WTC11 (cell line): ENCODE results near the gene SHANK1. TPM values are rescaled to one million over a fixed set of nuclear protein-coding genes. Genes with fewer than 3 reads are reported as not detected.

ENCODE experiments used
- ATAC-seq: fragments of 200-7000 bp; cut with Tn5 transposase; 2 replicates; pipeline ENCODE4 v1.10.0; 2021; ENCODE audit warnings: mild to moderate bottlenecking, moderate library complexity
- CTCF ChIA-PET: fragments of 300-600 bp; sonication (Branson Sonifier 250); formaldehyde crosslinking; loops from one replicate; lab custom pipeline; 2021; ENCODE audit warnings: antibody characterized with exemption; lab: Charles Lee
- POLR2A ChIA-PET: fragments of 350-600 bp; sonication (Branson Sonifier 250); formaldehyde crosslinking; loops from one replicate; lab custom pipeline; 2021; ENCODE audit warnings: antibody characterized with exemption; lab: Charles Lee
- DNase-seq: peaks from one replicate; pipeline ENCODE4 v3.0.0; 2021; ENCODE audit warnings: low spot score
- H3K27ac Mint-ChIP-seq: 2 replicates; pipeline ENCODE4 v1.8.0; 2021; ENCODE audit warnings: mixed read lengths
- H3K27me3 Mint-ChIP-seq: 2 replicates; pipeline ENCODE4 v1.8.0; 2021; ENCODE audit warnings: low read depth, mild to moderate bottlenecking, moderate library complexity, mixed read lengths
- H3K36me3 Mint-ChIP-seq: 2 replicates; pipeline ENCODE4 v1.8.0; 2021; ENCODE audit warnings: mixed read lengths
- H3K4me1 Mint-ChIP-seq: 2 replicates; pipeline ENCODE4 v1.8.0; 2022; ENCODE audit warnings: mixed read lengths
- H3K4me3 Mint-ChIP-seq: 2 replicates; pipeline ENCODE4 v1.8.0; 2021; ENCODE audit warnings: mild to moderate bottlenecking, moderate library complexity, mixed read lengths
- H3K9me3 Mint-ChIP-seq: 2 replicates; pipeline ENCODE4 v1.8.0; 2021; ENCODE audit warnings: mixed read lengths
- ARID4B ChIP-seq: sonication (generic); formaldehyde crosslinking; IDR thresholded peaks from 2 replicates; pipeline ENCODE4 v1.8.0; 2023; ENCODE audit warnings: missing genetic modification reagents, mild to moderate bottlenecking, borderline replicate concordance
- CREM ChIP-seq: sonication (generic); formaldehyde crosslinking; IDR thresholded peaks from 2 replicates; pipeline ENCODE4 v1.8.1; 2022; ENCODE audit warnings: mild to moderate bottlenecking, missing genetic modification reagents, moderate library complexity
- ELF4 ChIP-seq: sonication (generic); formaldehyde crosslinking; IDR thresholded peaks from 2 replicates; pipeline ENCODE4 v1.8.1; 2022; ENCODE audit warnings: low read depth, mild to moderate bottlenecking, moderate library complexity, missing genetic modification reagents
- EMX1 ChIP-seq: fragments of 250-450 bp; sonication (Bioruptor Pico); IDR thresholded peaks from 2 replicates; pipeline ENCODE4 v1.8.0; 2021; ENCODE audit warnings: mild to moderate bottlenecking
- FOXK1 ChIP-seq: sonication (generic); formaldehyde crosslinking; IDR thresholded peaks from 2 replicates; pipeline ENCODE4 v1.8.0; 2022; ENCODE audit warnings: mild to moderate bottlenecking, moderate library complexity, missing genetic modification reagents
- IRF2 ChIP-seq: sonication (generic); formaldehyde crosslinking; IDR thresholded peaks from 2 replicates; pipeline ENCODE4 v1.8.0; 2022; ENCODE audit warnings: low read depth, missing genetic modification reagents, borderline replicate concordance
- KAT7 ChIP-seq: sonication (generic); formaldehyde crosslinking; IDR thresholded peaks from 2 replicates; pipeline ENCODE4 v1.8.1; 2023; ENCODE audit warnings: missing genetic modification reagents, mild to moderate bottlenecking, borderline replicate concordance
- MAX ChIP-seq: sonication (generic); formaldehyde crosslinking; IDR thresholded peaks from 2 replicates; pipeline ENCODE4 v1.8.0; 2022; ENCODE audit warnings: mild to moderate bottlenecking, missing genetic modification reagents
- SMAD4 ChIP-seq: sonication (generic); formaldehyde crosslinking; IDR thresholded peaks from 2 replicates; pipeline ENCODE4 v1.8.0; 2022; ENCODE audit warnings: mild to moderate bottlenecking, missing genetic modification reagents
- SOX15 ChIP-seq: fragments of 250-450 bp; sonication (Bioruptor Pico); IDR thresholded peaks from 2 replicates; pipeline ENCODE4 v1.9.0; 2021; ENCODE audit warnings: mild to moderate bottlenecking
- TEAD1 ChIP-seq: sonication (generic); formaldehyde crosslinking; IDR thresholded peaks from 2 replicates; pipeline ENCODE4 v1.8.0; 2022; ENCODE audit warnings: mild to moderate bottlenecking, missing genetic modification reagents
- TP53 ChIP-seq: sonication (generic); formaldehyde crosslinking; IDR thresholded peaks from 2 replicates; pipeline ENCODE4 v1.8.1; 2023; ENCODE audit warnings: mild to moderate bottlenecking, missing genetic modification reagents
- USF2 ChIP-seq: sonication (generic); formaldehyde crosslinking; IDR thresholded peaks from 2 replicates; pipeline ENCODE4 v1.8.1; 2023; ENCODE audit warnings: mild to moderate bottlenecking, missing genetic modification reagents, moderate library complexity
- ZBTB21 ChIP-seq: sonication (generic); formaldehyde crosslinking; IDR thresholded peaks from 2 replicates; pipeline ENCODE4 v1.8.1; 2023; ENCODE audit warnings: mild to moderate bottlenecking, missing genetic modification reagents, borderline replicate concordance
- ZNF232 ChIP-seq: sonication (generic); formaldehyde crosslinking; IDR thresholded peaks from 2 replicates; pipeline ENCODE4 v1.8.0; 2022; ENCODE audit warnings: mild to moderate bottlenecking, missing genetic modification reagents
- ZNF671 ChIP-seq: fragments of 250-450 bp; sonication (Bioruptor Pico); IDR thresholded peaks from 2 replicates; pipeline ENCODE4 v1.8.0; 2021; ENCODE audit warnings: mild to moderate bottlenecking
- total RNA-seq: library from RNA; stranded (reverse); gene quantifications from 3 replicates; pipeline ENCODE4 v1.2.3, GENCODE V29; 2021
- TF ChIP-seq, protein P1 (sequence below): sonication (generic); formaldehyde crosslinking; IDR thresholded peaks from 2 replicates; pipeline ENCODE4 v1.8.1; 2022; ENCODE audit warnings: missing genetic modification reagents, borderline replicate concordance
- TF ChIP-seq, protein P2 (sequence below): sonication (generic); formaldehyde crosslinking; IDR thresholded peaks from 2 replicates; pipeline ENCODE4 v1.8.1; 2022; ENCODE audit warnings: mild to moderate bottlenecking, missing genetic modification reagents, moderate library complexity, borderline replicate concordance
- TF ChIP-seq, protein P3 (sequence below): sonication (generic); formaldehyde crosslinking; IDR thresholded peaks from 2 replicates; pipeline ENCODE4 v1.8.1; 2023; ENCODE audit warnings: mild to moderate bottlenecking, missing genetic modification reagents, borderline replicate concordance

Gene SHANK1
- total RNA-seq, 1 experiment from 2014 or later, result 8.7 TPM

GRCh38 chr19:50702871-50703829 is 16.5 kb downstream of the SHANK1 start (continued):
- TF ChIP-seq, protein P1, sequence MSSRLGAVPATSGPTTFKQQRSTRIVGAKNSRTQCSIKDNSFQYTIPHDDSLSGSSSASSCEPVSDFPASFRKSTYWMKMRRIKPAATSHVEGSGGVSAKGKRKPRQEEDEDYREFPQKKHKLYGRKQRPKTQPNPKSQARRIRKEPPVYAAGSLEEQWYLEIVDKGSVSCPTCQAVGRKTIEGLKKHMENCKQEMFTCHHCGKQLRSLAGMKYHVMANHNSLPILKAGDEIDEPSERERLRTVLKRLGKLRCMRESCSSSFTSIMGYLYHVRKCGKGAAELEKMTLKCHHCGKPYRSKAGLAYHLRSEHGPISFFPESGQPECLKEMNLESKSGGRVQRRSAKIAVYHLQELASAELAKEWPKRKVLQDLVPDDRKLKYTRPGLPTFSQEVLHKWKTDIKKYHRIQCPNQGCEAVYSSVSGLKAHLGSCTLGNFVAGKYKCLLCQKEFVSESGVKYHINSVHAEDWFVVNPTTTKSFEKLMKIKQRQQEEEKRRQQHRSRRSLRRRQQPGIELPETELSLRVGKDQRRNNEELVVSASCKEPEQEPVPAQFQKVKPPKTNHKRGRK (CRISPR knock-in tag), result no peak
- TF ChIP-seq SMAD4 (CRISPR knock-in tag) (no peak), USF2 (CRISPR knock-in tag) (no peak), TEAD1 (no peak), MAX (CRISPR knock-in tag) (no peak), ZBTB21 (CRISPR knock-in tag) (no peak), CREM (CRISPR knock-in tag) (no peak), EMX1 (no peak)
- TF ChIP-seq, all 79 proteins: peak for 0

DNA sequence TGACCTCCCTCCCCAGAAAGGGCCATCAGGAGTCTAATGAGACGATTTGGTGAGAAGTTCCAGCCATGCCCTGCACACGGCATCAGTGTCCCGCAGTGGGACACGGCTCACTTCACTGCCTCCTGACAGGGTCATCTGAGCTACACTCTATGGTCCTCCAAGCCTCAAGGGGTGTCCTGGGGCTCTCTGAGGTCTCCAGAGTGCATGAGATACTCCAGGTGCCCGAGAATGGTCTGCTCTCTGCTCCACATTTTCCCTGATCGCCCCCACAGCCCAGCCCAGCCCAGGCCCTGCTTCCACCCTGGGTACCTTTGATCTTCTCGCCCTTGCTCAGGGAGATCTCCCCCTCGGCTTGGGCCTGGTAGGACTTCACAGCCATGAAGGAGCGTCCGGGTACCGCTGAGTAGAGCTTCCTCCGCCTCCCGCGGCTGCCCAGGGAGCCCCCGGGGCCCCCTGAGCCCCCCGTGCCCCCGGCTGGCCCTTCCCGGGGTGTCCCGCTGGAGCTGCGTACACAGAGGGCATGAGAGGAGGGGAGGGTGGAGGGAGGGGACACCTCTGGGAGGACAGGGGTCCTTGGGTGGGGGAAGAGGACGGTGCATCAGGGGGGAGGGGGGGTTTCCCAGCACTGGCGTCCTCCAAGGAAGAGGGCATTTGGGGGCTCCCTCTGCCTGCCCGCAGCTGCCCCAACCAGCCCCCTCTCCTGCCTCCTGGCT is 17.3 kb downstream of the SHANK1 start:
- ATAC-seq, result no peak
- POLR2A ChIA-PET, result no interaction called here
- TF ChIP-seq, protein P2, sequence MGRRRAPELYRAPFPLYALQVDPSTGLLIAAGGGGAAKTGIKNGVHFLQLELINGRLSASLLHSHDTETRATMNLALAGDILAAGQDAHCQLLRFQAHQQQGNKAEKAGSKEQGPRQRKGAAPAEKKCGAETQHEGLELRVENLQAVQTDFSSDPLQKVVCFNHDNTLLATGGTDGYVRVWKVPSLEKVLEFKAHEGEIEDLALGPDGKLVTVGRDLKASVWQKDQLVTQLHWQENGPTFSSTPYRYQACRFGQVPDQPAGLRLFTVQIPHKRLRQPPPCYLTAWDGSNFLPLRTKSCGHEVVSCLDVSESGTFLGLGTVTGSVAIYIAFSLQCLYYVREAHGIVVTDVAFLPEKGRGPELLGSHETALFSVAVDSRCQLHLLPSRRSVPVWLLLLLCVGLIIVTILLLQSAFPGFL (CRISPR knock-in tag), result no peak
- TF ChIP-seq IRF2 (CRISPR knock-in tag), result no peak
- TF ChIP-seq, protein P3, sequence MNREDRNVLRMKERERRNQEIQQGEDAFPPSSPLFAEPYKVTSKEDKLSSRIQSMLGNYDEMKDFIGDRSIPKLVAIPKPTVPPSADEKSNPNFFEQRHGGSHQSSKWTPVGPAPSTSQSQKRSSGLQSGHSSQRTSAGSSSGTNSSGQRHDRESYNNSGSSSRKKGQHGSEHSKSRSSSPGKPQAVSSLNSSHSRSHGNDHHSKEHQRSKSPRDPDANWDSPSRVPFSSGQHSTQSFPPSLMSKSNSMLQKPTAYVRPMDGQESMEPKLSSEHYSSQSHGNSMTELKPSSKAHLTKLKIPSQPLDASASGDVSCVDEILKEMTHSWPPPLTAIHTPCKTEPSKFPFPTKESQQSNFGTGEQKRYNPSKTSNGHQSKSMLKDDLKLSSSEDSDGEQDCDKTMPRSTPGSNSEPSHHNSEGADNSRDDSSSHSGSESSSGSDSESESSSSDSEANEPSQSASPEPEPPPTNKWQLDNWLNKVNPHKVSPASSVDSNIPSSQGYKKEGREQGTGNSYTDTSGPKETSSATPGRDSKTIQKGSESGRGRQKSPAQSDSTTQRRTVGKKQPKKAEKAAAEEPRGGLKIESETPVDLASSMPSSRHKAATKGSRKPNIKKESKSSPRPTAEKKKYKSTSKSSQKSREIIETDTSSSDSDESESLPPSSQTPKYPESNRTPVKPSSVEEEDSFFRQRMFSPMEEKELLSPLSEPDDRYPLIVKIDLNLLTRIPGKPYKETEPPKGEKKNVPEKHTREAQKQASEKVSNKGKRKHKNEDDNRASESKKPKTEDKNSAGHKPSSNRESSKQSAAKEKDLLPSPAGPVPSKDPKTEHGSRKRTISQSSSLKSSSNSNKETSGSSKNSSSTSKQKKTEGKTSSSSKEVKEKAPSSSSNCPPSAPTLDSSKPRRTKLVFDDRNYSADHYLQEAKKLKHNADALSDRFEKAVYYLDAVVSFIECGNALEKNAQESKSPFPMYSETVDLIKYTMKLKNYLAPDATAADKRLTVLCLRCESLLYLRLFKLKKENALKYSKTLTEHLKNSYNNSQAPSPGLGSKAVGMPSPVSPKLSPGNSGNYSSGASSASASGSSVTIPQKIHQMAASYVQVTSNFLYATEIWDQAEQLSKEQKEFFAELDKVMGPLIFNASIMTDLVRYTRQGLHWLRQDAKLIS (CRISPR knock-in tag), result no peak
- no peak for TF ChIP-seq SOX15 (CRISPR knock-in tag)
- TF ChIP-seq ZNF671 (CRISPR knock-in tag), result no peak
- no peak for TF ChIP-seq KAT7 (CRISPR knock-in tag)
- no peak for TF ChIP-seq ARID4B (CRISPR knock-in tag)
- TF ChIP-seq ELF4, result no peak
- TF ChIP-seq FOXK1 (CRISPR knock-in tag), result no peak
- TF ChIP-seq ZNF232 (CRISPR knock-in tag), result no peak
- TF ChIP-seq TP53 (CRISPR knock-in tag), result no peak
- TF ChIP-seq, protein P1 (CRISPR knock-in tag), result no peak

More for the DNA sequence above, 17.3 kb downstream of the SHANK1 start:
- Mint-ChIP-seq H3K27ac (no peak overlapping the region), H3K27me3 (peaks cover 57% of the 10 kb centered on the region), H3K4me3 (no peak overlapping the region), H3K9me3 (no peaks in the 10 kb centered on the region), H3K36me3 (no peaks in the 10 kb centered on the region), H3K4me1 (peaks cover 6% of the 10 kb centered on the region; the same call in 1 of the 2 replicates)
- CTCF ChIA-PET, result interaction anchor here (0.6 to 7.8 kb wide), 14 partner anchors 9 to 220 kb away, joined by 3 to 184 read pairs (median 7); partner anchors contain the start of gene CLEC11A
- no peak for DNase-seq
